ENCODE measurements around the gene CAB39L.

The CAB39L gene

DNA sequence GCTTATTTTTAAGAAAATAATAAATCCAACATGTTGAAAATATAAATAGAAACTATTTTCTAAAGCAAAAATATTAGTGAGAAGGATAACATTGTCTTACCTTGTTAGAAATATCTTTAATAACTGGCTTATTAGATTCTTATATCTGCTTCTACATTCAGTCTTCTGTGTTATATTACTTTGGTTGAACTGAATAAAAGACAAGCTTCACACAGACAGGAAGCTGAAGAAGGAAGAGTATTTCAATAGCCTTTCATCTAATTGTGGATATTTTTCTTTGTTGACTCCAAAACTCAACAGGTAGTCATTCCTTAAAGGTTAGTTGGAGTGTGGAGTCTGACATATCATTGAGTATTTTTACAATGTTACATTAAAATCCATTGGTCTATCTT is 11.1 kb upstream of the CAB39L start:
- H3K27ac Mint-ChIP-seq: no peak overlapping the region
- H3K4me3 Mint-ChIP-seq: no peak overlapping the region
- peaks cover 13% of the 10 kb centered on the region for H3K36me3 Mint-ChIP-seq (ENCODE audit: low read depth)
- H3K4me1 Mint-ChIP-seq: no peaks in the 10 kb centered on the region
- TF ChIP-seq, protein P1, sequence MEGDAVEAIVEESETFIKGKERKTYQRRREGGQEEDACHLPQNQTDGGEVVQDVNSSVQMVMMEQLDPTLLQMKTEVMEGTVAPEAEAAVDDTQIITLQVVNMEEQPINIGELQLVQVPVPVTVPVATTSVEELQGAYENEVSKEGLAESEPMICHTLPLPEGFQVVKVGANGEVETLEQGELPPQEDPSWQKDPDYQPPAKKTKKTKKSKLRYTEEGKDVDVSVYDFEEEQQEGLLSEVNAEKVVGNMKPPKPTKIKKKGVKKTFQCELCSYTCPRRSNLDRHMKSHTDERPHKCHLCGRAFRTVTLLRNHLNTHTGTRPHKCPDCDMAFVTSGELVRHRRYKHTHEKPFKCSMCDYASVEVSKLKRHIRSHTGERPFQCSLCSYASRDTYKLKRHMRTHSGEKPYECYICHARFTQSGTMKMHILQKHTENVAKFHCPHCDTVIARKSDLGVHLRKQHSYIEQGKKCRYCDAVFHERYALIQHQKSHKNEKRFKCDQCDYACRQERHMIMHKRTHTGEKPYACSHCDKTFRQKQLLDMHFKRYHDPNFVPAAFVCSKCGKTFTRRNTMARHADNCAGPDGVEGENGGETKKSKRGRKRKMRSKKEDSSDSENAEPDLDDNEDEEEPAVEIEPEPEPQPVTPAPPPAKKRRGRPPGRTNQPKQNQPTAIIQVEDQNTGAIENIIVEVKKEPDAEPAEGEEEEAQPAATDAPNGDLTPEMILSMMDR (IDR thresholded peaks at IDR 0.05; ENCODE audit: unreplicated experiment in 3 of 3): no peak
- no peaks in the 10 kb centered on the region for H3K9me3 Mint-ChIP-seq
- H3K27me3 Mint-ChIP-seq (ENCODE audit: low read depth): no peaks in the 10 kb centered on the region

DNA sequence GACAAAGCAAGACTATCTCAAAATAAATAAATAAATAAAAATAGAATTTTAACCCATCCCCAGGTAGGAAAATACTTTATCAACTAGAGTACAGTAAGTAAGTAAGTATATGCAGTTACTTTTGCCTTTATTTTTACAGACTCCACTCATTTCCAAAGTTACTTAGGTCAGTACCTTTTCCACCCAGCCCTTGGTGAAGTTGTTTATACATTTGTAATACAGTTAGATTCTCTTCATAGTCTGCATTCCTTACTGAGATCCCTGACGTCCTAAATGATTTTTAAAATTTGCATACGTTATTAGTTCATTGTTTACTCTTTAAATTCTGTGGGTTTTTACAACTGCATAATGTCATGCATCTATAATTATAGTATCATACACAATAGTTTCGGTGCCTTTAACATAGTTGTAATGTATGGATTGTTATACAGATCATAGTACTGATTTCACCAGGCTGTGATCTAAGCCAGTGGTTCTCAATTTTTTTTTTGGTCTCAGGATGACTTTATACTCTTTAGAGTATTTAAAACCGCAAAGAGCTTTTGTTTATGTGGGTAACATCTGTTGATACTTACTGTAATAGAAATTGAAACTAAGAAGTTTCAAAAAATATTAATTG is 10.6 kb upstream of the CAB39L start:
- H3K27me3 Mint-ChIP-seq (ENCODE audit: low read depth): no peaks in the 10 kb centered on the region

DNA sequence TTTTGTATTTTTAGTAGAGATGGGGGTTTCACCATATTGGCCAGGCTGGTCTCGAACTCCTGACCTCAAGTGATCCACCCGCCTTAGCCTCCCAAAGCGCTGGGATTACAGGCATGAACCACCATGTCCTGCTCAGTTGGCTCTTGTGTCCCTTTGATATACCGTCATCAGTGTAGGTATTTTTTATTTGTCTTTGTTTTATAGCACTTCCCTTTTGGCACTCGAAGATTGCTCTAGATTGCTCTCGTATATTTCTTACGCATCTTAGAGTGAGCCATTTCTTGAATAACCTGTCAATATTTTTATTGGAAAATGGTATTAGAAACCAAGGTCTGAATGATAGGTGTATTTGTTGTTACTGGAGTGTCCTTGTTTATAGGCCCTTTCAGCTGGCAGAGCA is 9.6 kb upstream of the CAB39L start:
- Mint-ChIP-seq H3K4me3 (no peak overlapping the region), H3K36me3 (ENCODE audit: low read depth) (peaks cover 12% of the 10 kb centered on the region), H3K4me1 (no peaks in the 10 kb centered on the region), H3K9me3 (no peaks in the 10 kb centered on the region), H3K27me3 (ENCODE audit: low read depth) (no peaks in the 10 kb centered on the region), H3K27ac (no peak overlapping the region)
- TF ChIP-seq, protein P1 (IDR thresholded peaks at IDR 0.05; ENCODE audit: unreplicated experiment in 3 of 3): no peak

More for the DNA sequence above, 10.6 kb upstream of the CAB39L start:
- H3K36me3 Mint-ChIP-seq (ENCODE audit: low read depth): peaks cover 13% of the 10 kb centered on the region
- no peak overlapping the region for H3K4me3 Mint-ChIP-seq
- H3K4me1 Mint-ChIP-seq: no peaks in the 10 kb centered on the region
- H3K9me3 Mint-ChIP-seq: no peaks in the 10 kb centered on the region
- TF ChIP-seq, protein P1 (IDR thresholded peaks at IDR 0.05; ENCODE audit: unreplicated experiment in 3 of 3): no peak
- H3K27ac Mint-ChIP-seq: no peak overlapping the region

- H3K4me1 Mint-ChIP-seq: no peaks in the 10 kb centered on the region
- no peak overlapping the region for H3K27ac Mint-ChIP-seq
- H3K27me3 Mint-ChIP-seq (ENCODE audit: low read depth): no peaks in the 10 kb centered on the region
- TF ChIP-seq, protein P1 (IDR thresholded peaks at IDR 0.05; ENCODE audit: unreplicated experiment in 3 of 3): no peak
- no peak overlapping the region for H3K4me3 Mint-ChIP-seq
- H3K9me3 Mint-ChIP-seq: no peaks in the 10 kb centered on the region
- peaks cover 9% of the 10 kb centered on the region for H3K36me3 Mint-ChIP-seq (ENCODE audit: low read depth)
Observed at GRCh38 chr13:49452725-49453457, 9.0 kb upstream of the CAB39L start.

DNA sequence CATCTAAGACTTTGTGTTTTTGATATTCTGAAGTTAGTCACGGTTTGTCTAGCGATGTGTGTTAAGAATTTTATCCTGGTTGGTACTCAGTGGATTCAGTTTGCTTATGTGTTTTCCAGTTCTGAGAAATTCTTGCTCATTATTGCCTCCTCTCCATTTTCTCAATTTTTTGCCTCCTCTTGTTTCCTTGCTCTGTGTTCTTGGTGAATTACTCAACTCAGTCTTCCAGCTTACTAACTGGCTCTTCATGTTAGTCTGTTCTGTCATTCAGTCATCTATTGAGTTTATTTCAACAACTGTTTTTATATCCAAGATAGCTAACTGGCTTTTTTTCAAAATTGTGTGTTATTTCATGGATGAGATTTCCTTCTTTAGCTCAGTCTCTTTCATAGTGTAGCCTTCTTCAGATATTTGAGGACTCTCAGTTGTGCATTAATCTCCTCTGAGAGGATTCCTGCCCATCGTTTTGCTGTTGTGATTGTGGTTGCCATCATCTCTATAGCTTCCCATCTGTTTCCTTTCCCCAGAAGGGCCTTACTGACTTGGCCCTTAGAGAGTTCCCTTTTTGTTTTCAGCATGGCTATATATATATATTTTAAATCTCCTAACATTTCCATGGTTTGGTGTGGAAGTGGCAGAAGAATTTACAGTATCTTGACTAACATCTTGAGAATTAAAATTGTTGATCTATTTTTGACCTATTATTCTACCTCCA is 6.4 kb upstream of the CAB39L start:
- no peak overlapping the region for H3K4me3 Mint-ChIP-seq
- H3K36me3 Mint-ChIP-seq (ENCODE audit: low read depth): peaks cover 9% of the 10 kb centered on the region

More for the DNA sequence above, 6.4 kb upstream of the CAB39L start:
- Mint-ChIP-seq H3K27me3 (ENCODE audit: low read depth) (no peaks in the 10 kb centered on the region), H3K4me1 (peaks cover 5% of the 10 kb centered on the region), H3K9me3 (no peaks in the 10 kb centered on the region), H3K27ac (no peak overlapping the region)
- TF ChIP-seq, protein P1 (IDR thresholded peaks at IDR 0.05; ENCODE audit: unreplicated experiment in 3 of 3): no peak
